ENCODE results near the gene SMIM20.

GRCh38 chr4:25911356-25911755 lies 2.7 kb upstream of the SMIM20 start:
- TF ChIP-seq CTCF (conservative IDR thresholded peaks at IDR 0.05; ENCODE audit: low read length), result no peak
- TF ChIP-seq EZH2phosphoT487 (IDR thresholded peaks at IDR 0.05; ENCODE audit: borderline replicate concordance, low read depth, low read length), result no peak
